LNCaP clone FGC (cell line): ENCODE data around the gene ZNF282.
"Not testable (repeated sequence)": the region's sequence is repeated elsewhere in the genome, so short reads cannot be mapped to it uniquely, and the experiment has no call there.

Experiments
- DNase-seq: peaks from one replicate; pipeline ENCODE4 v3.0.0-alpha.2; 2011; ENCODE audit warnings: low read depth
- H3K4me3 ChIP-seq: 2 replicates; pipeline ENCODE4 v1.5.1; 2011; ENCODE audit warnings: mild to moderate bottlenecking, low read depth, low read length, control low read depth
- CTCF ChIP-seq: IDR thresholded peaks from 2 replicates; pipeline ENCODE4 v1.5.1; 2012; ENCODE audit warnings: mild to moderate bottlenecking; ENCODE audit not compliant: control insufficient read depth, insufficient read depth; ENCODE audit errors: extremely low read depth

The ZNF282 gene

GRCh38 chr7:149223176-149223575, 27.8 kb downstream of the ZNF282 start:
- H3K4me3 ChIP-seq: no peak overlapping the region
- no peak for TF ChIP-seq CTCF
- DNase-seq: no peak

GRCh38 chr7:149223761-149224160, 28.4 kb downstream of the ZNF282 start:
- no peak overlapping the region for H3K4me3 ChIP-seq
- no peak for DNase-seq
- TF ChIP-seq CTCF: no peak

- no peak for DNase-seq
- TF ChIP-seq CTCF: no peak
- no peak overlapping the region for H3K4me3 ChIP-seq
Observed at GRCh38 chr7:149224352-149224751, 29.0 kb downstream of the ZNF282 start.

- no peak overlapping the region for H3K4me3 ChIP-seq
- no peak for TF ChIP-seq CTCF
- DNase-seq: no peak
Observed at GRCh38 chr7:149225106-149225505, 29.8 kb downstream of the ZNF282 start.

GRCh38 chr7:149225656-149226055, 30.3 kb downstream of the ZNF282 start:
- no peak for TF ChIP-seq CTCF
- H3K4me3 ChIP-seq: no peak overlapping the region
- DNase-seq: no peak

GRCh38 chr7:149226366-149226765, 31.0 kb downstream of the ZNF282 start:
- not testable (repeated sequence) for DNase-seq, H3K4me3 ChIP-seq
- 0 out of 2 replicates have a peak, but pooled peaks have one; percentile 2 for TF ChIP-seq CTCF

- no peak for DNase-seq
- no peak for TF ChIP-seq CTCF
- no peak overlapping the region for H3K4me3 ChIP-seq
Observed at GRCh38 chr7:149226840-149227494, 31.6 kb downstream of the ZNF282 start.
